NCI-H1694 (cell line): ENCODE measurements around the gene SREBF1.
A peak's percentile ranks its signal among the peaks of the same experiment; 100 is the strongest.

Experiments
- DNase-seq: peaks from one replicate; lab custom pipeline; 2025; lab: John Stamatoyannopoulos, UW

Gene SREBF1

GRCh38 chr17:17840751-17841591, 4.2 kb upstream of the SREBF1 start:
- peak; percentile 38 for DNase-seq

- peak; percentile 57 for DNase-seq
These were observed 3.3 kb upstream of the SREBF1 start for GRCh38 chr17:17839791-17840707.

- DNase-seq: no peak
These were observed 1.5 kb upstream of the SREBF1 start for GRCh38 chr17:17837966-17838962.

- no peak for DNase-seq
These were observed 615 bp upstream of the SREBF1 start for GRCh38 chr17:17837380-17837821.

- DNase-seq: peak; percentile 98
These were observed 452 bp downstream of the SREBF1 start for GRCh38 chr17:17836250-17836817.

- no peak for DNase-seq
These were observed 1.2 kb downstream of the SREBF1 start for GRCh38 chr17:17835415-17836249.

- no peak for DNase-seq
These were observed 1.8 kb downstream of the SREBF1 start for GRCh38 chr17:17834974-17835373.

GRCh38 chr17:17833658-17834357, 3.0 kb downstream of the SREBF1 start:
- DNase-seq: no peak

- DNase-seq: no peak
These were observed 4.8 kb downstream of the SREBF1 start for GRCh38 chr17:17832032-17832363.

- no peak for DNase-seq
These were observed 5.4 kb downstream of the SREBF1 start for GRCh38 chr17:17831208-17832031.

- no peak for DNase-seq
These were observed 6.0 kb downstream of the SREBF1 start for GRCh38 chr17:17830740-17831207.

GRCh38 chr17:17830269-17830567, 6.6 kb downstream of the SREBF1 start:
- DNase-seq: no peak

GRCh38 chr17:17827826-17828621, 8.8 kb downstream of the SREBF1 start:
- no peak for DNase-seq

GRCh38 chr17:17826942-17827785, 9.6 kb downstream of the SREBF1 start:
- DNase-seq: no peak

GRCh38 chr17:17826342-17826713, 10.5 kb downstream of the SREBF1 start:
- DNase-seq: no peak

GRCh38 chr17:17824783-17825614, 11.8 kb downstream of the SREBF1 start:
- peak; percentile 14 for DNase-seq
